GM21390 (cell line): ENCODE measurements around the gene KCNK4.

ENCODE experiments used
- ATAC-seq: cut with Tn5 transposase; IDR thresholded peaks from one replicate; pipeline ENCODE4 v1.9.1; 2021; ENCODE audit not compliant: unreplicated experiment

The KCNK4 gene

GRCh38 chr11:64291262-64291751, at the start of gene KCNK4:
Gene KCNK4, plus strand, starts transcription at chr11:64291302. Its CDS starts 1,717 bp downstream, at chr11:64293019.
- ATAC-seq = no peak

DNA sequence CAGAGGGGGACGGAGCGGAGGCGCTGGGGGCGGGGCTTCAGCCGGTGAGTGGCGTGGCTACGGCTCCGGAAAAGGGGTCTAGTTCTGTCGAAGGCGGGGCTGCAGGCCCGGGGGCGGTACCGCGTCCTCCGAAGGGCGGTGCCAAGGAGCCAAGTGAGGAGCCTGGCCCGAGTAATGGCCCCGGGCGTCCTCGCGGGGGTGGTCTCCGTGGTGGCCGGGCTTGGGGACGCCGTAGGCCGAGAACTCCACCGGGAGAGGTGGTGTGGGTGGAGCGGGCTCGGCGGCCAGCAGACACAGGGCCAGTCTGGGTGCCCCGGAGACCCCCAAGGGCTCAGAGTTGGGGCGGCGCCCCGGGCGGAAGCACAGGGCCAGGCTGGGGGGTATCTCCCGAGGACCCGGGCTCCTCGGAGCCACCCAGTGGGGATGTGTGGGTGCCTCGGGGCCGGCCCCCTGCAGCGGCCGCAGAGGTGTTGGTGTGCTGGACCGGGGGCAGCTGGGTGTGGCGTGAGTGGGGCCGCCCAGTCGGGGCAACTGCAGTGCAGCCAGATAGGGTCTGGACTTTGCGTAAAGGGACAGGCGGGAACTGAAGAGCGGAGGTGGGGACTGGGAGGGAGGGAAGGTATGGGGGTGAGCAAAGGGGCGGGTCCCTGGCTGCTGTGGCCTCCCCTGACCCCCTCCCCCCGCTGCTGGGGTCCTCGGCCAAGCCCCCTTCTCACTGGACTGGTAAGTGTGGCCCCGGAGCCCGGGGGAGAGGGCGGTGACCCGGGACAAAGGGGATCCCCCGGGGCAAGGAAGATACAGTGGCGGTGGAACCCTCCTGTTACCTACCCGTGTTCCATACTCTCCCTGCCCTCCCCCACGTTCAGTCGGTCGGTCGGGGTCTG, 49.4 kb upstream of the KCNK4 start:
- ATAC-seq = peak; percentile 59

DNA sequence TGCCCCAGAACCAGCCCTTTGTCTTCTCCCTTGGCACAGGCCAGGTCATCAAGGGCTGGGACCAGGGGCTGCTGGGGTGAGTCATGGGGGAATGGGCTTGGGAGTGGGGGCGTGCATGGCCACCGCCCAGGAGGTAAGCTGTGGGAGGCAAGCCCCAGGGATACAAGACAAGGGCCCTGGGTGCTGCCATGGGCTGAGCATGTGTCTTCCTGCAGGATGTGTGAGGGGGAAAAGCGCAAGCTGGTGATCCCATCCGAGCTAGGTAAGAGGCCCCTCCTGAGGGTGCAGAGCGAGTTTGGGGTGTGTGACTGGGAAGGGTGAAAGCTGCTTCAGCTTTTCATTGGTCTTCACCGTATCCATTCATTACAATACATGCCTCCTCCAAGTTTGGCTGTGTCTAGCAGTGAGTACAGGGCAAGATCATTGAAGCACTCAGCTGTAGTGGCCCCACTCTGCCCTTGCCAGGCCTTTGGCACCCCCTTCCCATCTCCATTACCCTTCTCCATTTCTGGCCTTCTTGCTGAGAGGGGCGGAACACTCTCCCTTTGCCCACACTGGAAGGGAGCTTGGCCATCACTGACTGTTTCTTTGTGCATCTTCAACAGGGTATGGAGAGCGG, 47.8 kb upstream of the KCNK4 start:
- no peak for ATAC-seq

GRCh38 chr11:64244107-64244506, 47.0 kb upstream of the KCNK4 start:
- ATAC-seq = no peak

- ATAC-seq = no peak
Measured at GRCh38 chr11:64244966-64245365, 46.1 kb upstream of the KCNK4 start.

- no peak for ATAC-seq
Measured at GRCh38 chr11:64245401-64245796, 45.7 kb upstream of the KCNK4 start.

DNA sequence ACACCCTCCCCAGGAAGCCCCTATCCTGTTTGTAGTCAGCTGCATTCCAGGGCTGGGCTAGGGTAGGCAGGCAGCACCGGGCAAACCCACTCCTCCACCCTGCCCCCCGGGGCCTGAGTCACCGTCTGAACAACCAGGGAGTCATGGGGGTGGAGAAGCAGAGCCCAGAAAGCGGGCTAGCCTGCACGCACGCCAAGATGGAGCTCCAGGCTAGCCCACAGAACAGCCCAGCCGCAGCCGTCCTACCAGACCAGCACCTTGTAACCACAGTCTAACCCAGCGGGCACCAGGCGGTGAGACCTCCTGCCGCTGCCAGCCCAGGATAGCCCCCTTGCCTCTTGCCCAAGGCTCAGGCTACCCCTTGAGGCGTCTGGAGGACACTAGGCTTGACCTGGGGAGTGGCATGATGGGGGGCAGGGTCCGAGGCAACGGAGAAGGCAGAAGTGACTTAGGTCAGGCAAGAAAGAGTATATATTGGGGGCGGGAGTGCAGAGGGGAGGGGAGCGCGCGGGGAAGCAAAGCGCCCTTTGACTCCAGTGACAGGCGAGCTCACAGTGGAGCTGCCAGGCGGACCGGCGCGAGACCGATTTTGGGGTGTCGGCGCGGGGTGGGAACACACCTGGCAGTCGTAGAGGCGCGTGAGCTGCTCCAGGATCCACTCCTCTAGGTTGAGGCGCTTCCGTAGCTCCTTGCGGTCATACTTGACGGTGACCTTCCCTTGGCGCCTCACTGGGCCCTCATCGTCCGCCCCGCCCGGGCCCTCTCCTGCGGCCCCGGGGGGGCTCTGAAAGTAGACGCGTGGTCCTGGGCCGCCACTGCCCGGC, 45.1 kb upstream of the KCNK4 start:
- ATAC-seq = no peak

DNA sequence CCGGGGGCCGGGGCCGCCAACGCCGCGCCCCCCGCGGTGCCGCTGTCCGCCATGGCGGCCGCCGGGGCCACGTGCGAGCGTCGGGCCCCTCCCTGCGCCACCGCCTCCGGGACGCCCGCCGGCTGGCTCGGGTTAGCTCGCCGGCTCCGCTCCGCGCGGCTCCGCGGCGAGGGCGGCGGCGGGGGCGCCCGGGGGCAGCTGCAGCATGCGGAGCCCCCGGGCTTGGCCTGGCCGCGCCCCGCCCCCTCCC, 44.6 kb upstream of the KCNK4 start:
- ATAC-seq = peak; percentile 6

GRCh38 chr11:64246871-64247728, 44.0 kb upstream of the KCNK4 start, which contains the start of gene PPP1R14B:
Gene PPP1R14B, minus strand, starts transcription at chr11:64246943. Its CDS starts 270 bp downstream, at chr11:64246673.
- peak; percentile 35 for ATAC-seq

DNA sequence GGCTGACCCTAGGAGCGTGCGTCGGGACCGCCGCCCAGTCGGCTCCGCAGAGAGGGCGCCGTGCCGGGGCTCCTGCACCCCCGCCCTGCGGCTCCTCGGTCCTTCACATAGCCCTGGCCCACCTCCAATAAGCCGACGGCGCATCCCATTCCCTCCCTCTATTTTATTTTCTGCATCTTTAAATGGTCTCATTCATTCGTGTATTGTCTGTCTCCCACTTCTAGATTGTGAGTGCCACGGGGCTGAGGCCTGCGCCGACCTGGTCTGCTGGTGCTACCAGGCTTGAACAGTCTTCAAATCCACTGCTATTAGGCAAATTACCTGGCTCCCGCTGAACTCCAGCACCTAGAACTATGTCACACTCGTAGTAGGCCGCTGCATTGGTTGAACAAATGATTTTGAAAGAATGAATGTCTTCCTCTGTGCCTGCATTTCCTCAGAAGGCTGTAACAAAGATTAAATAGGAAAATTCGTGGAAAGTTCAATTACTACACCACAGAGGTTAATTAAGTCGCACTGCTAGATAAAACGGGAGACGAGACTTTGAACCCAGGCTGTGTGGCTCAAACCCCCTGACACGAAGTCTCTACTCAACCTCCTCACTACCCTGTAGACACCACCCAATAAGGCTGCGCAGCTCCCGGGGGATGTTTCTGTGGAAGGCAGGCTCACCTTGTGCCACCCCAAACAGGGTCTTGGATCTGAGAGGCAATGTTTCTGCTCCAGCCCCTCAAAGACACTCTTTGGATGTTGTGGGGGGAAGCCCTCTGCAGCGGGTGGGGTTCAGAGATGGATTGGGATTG, 43.2 kb upstream of the KCNK4 start:
- no peak for ATAC-seq

- no peak for ATAC-seq
Measured at GRCh38 chr11:64248578-64248977, 42.5 kb upstream of the KCNK4 start.

GRCh38 chr11:64249038-64249437, 42.1 kb upstream of the KCNK4 start:
- no peak for ATAC-seq

DNA sequence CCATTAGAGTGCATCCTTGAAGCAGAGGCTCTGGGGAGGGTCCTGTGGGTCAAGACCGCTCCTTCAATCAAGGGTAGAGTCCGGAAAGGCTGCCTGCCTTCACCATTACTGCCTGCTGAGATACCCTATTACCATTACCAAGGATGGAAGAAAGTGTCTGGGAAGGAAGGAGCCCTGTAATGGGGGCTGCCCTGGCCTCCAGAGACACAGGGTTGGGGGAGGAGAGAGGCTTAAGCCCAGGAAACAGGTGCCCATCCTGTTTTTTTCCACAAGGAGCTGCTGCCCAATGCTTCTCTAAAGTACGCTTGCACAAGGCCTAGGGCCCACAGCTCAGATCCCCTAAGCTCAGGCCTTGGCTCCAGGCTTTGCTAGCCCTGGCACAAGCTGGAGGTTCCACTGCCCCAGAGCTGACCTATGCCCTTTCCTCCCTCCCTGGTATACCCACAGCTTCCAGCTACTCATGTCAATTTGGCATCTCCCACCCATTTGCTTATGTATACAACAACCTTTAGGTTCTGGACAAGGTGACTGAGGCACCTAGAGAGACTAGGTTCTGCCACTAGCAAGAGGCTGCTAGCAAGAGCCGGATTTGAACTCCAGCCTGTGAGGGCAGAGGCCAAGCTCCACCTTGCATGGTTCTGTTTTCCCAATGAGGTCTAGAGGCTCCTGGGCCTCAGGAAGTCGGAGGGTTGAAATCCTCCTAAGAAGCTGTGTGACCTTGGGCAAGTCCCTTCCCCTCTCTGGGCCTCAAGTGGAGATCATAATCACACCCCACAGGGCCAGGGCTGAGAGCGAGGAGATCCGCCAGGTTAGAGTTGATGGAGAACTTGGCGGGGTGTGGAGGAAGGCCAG, 41.3 kb upstream of the KCNK4 start:
- ATAC-seq = no peak

DNA sequence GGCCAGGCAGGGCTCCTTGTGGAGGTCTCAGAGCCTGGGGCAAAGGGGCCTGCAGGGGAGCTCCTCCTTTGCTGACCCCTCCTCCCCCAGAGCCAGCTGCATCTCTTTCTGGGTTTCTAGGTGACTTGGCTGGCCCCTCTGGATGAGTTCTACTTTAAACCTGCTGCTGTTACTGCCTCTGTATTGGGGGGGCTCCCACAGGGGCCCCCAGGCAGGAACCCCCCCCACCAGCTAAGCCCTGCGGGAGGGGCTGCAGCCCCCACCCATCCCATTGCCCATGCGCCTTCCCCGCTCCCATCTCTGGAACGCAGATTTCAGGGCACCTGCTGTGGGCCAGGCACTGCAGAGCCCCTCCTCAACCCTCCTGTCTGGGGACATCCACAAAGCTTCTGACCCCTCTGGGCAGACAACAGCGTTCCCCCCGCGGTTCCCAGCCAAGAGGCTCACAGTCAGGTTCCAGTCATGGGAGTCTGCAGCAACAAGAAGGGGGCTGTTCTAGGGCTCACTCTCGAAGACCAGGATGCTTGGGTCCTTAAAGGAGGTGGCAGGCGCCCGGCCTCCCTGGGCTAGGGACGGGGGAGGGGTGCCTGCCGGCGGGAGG, 40.6 kb upstream of the KCNK4 start:
- ATAC-seq = no peak

DNA sequence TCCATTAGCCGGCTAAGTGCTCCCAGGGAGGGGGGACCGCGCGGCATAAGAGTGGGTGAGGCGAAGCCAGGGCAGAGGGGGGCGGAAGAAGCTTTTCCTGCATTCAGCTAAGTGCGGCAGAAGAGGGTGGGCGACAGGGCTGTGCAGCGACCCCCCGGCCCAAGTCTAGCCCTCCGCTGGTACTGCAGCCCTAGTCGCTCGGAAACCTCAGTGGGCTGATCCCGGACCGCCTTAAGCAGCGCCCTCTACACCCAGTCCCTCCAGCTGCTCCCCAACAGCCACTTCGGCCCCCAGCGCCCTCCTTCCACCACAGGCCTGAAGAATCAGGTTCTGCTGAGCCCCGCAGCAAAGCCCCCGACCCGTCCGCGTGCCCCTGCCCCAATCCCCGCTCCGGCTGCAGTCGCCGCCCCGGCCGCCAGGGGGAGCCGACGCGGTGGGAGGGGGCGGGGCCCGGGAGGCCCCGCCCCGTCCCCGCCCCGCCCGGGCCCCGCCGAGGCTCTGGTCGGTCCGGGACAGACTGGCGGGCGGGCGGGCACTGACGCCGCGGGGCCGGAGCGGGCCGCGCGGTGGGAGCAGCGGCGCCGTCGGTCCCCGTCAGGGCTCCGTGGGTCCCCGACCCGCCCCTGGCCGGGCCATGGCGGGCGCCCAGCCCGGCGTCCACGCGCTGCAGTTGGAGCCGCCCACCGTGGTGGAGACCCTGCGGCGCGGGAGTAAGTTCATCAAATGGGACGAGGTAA, 39.9 kb upstream of the KCNK4 start, which contains the start of gene PLCB3:
Gene PLCB3 (plus strand): TSS at position 515 of the 737 bp plus-strand sequence. CDS start 120 bp downstream, at position 635.
- ATAC-seq = peak; percentile 40

GRCh38 chr11:64251753-64252002, 39.4 kb upstream of the KCNK4 start:
- ATAC-seq = no peak

DNA sequence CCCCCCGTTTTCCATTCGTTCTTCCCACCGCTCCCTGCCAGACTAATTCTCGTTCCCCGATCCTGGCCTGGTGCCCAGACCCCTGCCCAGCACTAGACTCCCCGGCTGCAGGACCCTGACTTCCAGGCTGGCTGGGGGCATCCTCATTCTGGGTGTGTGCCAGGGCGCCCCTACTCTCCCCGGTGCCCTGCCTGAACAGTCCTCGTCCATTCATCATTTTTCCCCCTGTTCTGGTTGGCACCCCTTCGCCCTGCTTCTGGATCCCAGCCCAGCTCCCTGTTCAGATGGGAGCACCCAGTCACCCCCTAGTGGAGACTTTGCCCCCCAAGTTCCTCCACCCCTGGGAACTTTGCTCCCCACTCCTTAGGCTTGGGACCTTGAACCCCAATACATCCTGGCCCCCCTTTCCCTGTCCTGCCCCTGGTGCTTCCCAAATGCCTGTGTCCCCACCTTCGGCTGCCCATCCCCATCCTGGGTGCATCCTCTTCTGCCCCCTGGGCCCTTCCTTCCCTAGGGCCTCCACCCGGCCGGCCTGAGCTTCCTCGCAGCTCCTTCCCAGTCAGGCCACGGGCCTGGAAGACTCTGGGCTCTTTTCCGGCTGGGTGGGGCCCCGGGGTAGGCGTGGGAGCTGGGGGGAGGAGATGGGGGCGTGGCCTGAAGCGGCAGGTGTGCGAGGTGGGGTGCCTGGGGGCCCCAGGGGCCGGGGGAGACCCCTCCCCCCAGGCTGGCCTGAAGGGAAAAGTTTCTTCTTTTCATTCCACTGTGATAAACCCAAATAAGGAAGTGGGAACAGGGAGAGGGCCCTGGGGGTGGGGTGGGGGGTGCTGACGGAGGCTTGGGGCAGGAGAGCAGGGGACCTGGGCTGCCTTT, 38.9 kb upstream of the KCNK4 start:
- no peak for ATAC-seq
